ENCODE results near the gene PPP2R3A. TPM values are rescaled to one million over a fixed set of nuclear protein-coding genes. Genes with fewer than 3 reads are reported as not detected.

The PPP2R3A gene
- total and polyA plus RNA-seq, 2 experiments from 2014 or later, result 6.4 to 15.2 TPM

GRCh38 chr3:135991621-135992020 is 26.1 kb downstream of the PPP2R3A start:
- Histone ChIP-seq H4K20me1 (replicated peaks; ENCODE audit: insufficient read depth) (no peaks in the 10 kb centered on the region), H3K9me2 (ENCODE audit: insufficient read depth) (no peaks in the 10 kb centered on the region), H3K27me3 (ENCODE audit: insufficient read depth) (no peaks in the 10 kb centered on the region), H2AFZ (no peak overlapping the region), H3F3A (replicated peaks; ENCODE audit: low read depth) (no peaks in the 10 kb centered on the region), H3K79me2 (replicated peaks; ENCODE audit: insufficient read depth) (peaks cover 8% of the 10 kb centered on the region; the same call in 1 of the 2 replicates), H3K36me3 (ENCODE audit: insufficient read depth) (no peaks in the 10 kb centered on the region), H3K4me3 (no peak overlapping the region), H3K27ac (ENCODE audit: low read depth) (no peak overlapping the region), H3K4me2 (no peak overlapping the region), H3K4me1 (ENCODE audit: insufficient read depth) (0 out of 2 replicates have a peak, but pooled peaks cover 5% of the 10 kb centered on the region)
- Mint-ChIP-seq H3K27ac (no peak overlapping the region), H3K4me1 (peaks cover 14% of the 10 kb centered on the region), H3K27me3 (ENCODE audit: insufficient read depth, low read depth, poor library complexity) (no peaks in the 10 kb centered on the region), H3K36me3 (ENCODE audit: low read depth) (no peaks in the 10 kb centered on the region), H3K4me3 (no peak overlapping the region), H3K9me3 (no peaks in the 10 kb centered on the region)
- TF ChIP-seq JUNB (IDR thresholded peaks at IDR 0.05; ENCODE audit: unreplicated experiment) (no peak), ETS1 (IDR thresholded peaks at IDR 0.05) (no peak), ZNF462 (CRISPR knock-in tag; IDR thresholded peaks at IDR 0.05) (no peak), STAT1 (IDR thresholded peaks at IDR 0.05; ENCODE audit: unreplicated experiment) (no peak), CREB1 (CRISPR knock-in tag; IDR thresholded peaks at IDR 0.05; ENCODE audit: low read depth) (no peak), POLR2AphosphoS5 (IDR thresholded peaks at IDR 0.05; ENCODE audit: low read depth) (no peak), CTCF (conservative IDR thresholded peaks at IDR 0.05; ENCODE audit: low read depth in 2 of 2) (no peak), EZH2phosphoT487 (IDR thresholded peaks at IDR 0.05; ENCODE audit: unreplicated experiment) (no peak), REST (IDR thresholded peaks at IDR 0.05; ENCODE audit: unreplicated experiment) (no peak), EZH2 (IDR thresholded peaks at IDR 0.05; ENCODE audit: low read depth, unreplicated experiment) (no peak), ZNF331 (CRISPR knock-in tag; IDR thresholded peaks at IDR 0.05; ENCODE audit: low read depth) (no peak), ZNF114 (CRISPR knock-in tag; IDR thresholded peaks at IDR 0.05) (no peak), NANOG (IDR thresholded peaks at IDR 0.05; ENCODE audit: borderline replicate concordance) (no peak)
- no peak for ATAC-seq
- DNase-seq (ENCODE audit: low spot score), result no peak
